Measurements from ENCODE around the gene MRPS2.

DNA sequence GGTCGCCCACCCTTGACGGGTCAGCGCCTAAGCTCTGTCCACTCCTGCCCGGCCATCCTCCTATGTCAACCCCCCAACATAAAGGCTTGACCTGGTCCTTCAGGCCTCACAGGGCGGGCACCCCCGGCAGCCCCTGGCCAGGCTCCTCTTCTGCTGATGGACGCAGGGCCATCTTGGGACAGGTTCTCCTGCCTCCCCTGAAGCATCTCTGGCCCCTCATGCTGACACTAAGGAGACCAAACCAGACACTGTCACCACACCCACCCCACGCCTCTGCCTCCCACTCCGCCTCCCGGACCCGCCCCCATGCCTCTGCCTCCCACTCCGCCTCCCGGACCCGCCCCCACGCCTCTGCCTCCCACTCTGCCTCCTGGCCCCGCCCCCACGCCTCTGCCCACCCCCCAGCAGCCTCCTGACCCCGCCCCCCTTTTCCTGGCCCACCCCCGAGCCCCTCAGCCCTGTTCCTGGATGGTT lies 52.3 kb downstream of the MRPS2 start:
- no peak for TF ChIP-seq POLR2A (IDR thresholded peaks at IDR 0.05)
- TF ChIP-seq, protein P1, sequence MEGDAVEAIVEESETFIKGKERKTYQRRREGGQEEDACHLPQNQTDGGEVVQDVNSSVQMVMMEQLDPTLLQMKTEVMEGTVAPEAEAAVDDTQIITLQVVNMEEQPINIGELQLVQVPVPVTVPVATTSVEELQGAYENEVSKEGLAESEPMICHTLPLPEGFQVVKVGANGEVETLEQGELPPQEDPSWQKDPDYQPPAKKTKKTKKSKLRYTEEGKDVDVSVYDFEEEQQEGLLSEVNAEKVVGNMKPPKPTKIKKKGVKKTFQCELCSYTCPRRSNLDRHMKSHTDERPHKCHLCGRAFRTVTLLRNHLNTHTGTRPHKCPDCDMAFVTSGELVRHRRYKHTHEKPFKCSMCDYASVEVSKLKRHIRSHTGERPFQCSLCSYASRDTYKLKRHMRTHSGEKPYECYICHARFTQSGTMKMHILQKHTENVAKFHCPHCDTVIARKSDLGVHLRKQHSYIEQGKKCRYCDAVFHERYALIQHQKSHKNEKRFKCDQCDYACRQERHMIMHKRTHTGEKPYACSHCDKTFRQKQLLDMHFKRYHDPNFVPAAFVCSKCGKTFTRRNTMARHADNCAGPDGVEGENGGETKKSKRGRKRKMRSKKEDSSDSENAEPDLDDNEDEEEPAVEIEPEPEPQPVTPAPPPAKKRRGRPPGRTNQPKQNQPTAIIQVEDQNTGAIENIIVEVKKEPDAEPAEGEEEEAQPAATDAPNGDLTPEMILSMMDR (IDR thresholded peaks at IDR 0.05), result no peak
- TF ChIP-seq EP300 (IDR thresholded peaks at IDR 0.05), result no peak

Measured in gastroesophageal sphincter (tissue), 3 donors.